NCI-H748 (cell line): ENCODE data around the gene STRA6.
A peak's percentile ranks its signal among the peaks of the same experiment; 100 is the strongest.

Experiments
- DNase-seq: peaks from one replicate; lab custom pipeline; 2025; ENCODE audit not compliant: unreplicated experiment; lab: John Stamatoyannopoulos, UW

The STRA6 gene

GRCh38 chr15:74228723-74229081, 26.1 kb upstream of the STRA6 start:
- DNase-seq, result peak; percentile 75

GRCh38 chr15:74227968-74228722, 25.6 kb upstream of the STRA6 start:
- DNase-seq, result peak; percentile 66

GRCh38 chr15:74226761-74227540, 24.4 kb upstream of the STRA6 start:
- DNase-seq, result no peak

GRCh38 chr15:74225928-74226327, 23.3 kb upstream of the STRA6 start:
- no peak for DNase-seq

GRCh38 chr15:74222240-74223119, 19.9 kb upstream of the STRA6 start:
- DNase-seq, result no peak

GRCh38 chr15:74221399-74222239, 19.0 kb upstream of the STRA6 start:
- DNase-seq, result no peak

- DNase-seq, result no peak
Measured at GRCh38 chr15:74220475-74221248, 18.1 kb upstream of the STRA6 start.

- no peak for DNase-seq
Measured at GRCh38 chr15:74217907-74218885, 15.6 kb upstream of the STRA6 start.

- no peak for DNase-seq
Measured at GRCh38 chr15:74216949-74217348, 14.4 kb upstream of the STRA6 start.

- DNase-seq, result no peak
Measured at GRCh38 chr15:74215958-74216357, 13.4 kb upstream of the STRA6 start.

GRCh38 chr15:74214324-74215021, 11.9 kb upstream of the STRA6 start:
- DNase-seq, result no peak

GRCh38 chr15:74213858-74214284, 11.3 kb upstream of the STRA6 start:
- peak; percentile 10 for DNase-seq

- DNase-seq, result no peak
Measured at GRCh38 chr15:74212494-74212893, 9.9 kb upstream of the STRA6 start.

GRCh38 chr15:74211656-74212055, 9.1 kb upstream of the STRA6 start:
- no peak for DNase-seq

GRCh38 chr15:74210729-74211128, 8.1 kb upstream of the STRA6 start:
- no peak for DNase-seq

- no peak for DNase-seq
Measured at GRCh38 chr15:74209997-74210671, 7.5 kb upstream of the STRA6 start.

- DNase-seq, result no peak
Measured at GRCh38 chr15:74209560-74209958, 7.0 kb upstream of the STRA6 start.
